Psoas muscle (tissue), 8 donors: Measurements from ENCODE around the gene CRACDL. TPM values are rescaled to one million over a fixed set of nuclear protein-coding genes. Genes with fewer than 3 reads are reported as not detected.

Experiments
- ATAC-seq, 4 donors: fragments of 200-7000 bp; cut with Tn5 transposase; one replicate each; pipeline ENCODE4 v1.9.1; 2020; ENCODE audit warnings: moderate library complexity in 3 of 4, mild to moderate bottlenecking in 2 of 4
- DNase-seq, 2 donors: peaks; one replicate each; pipeline ENCODE4 v3.0.0-alpha.2; 2020
- H3K27ac ChIP-seq: fragments of 200-600 bp; one replicate; pipeline ENCODE4 v1.8.0; 2022
- H3K27me3 ChIP-seq, 3 donors: fragments of 200-600 bp in 1 of 3; one replicate each; pipeline versions ENCODE4 v1.6.1 to v1.8.0; 2013 to 2022; ENCODE audit warnings: low read length in 2 of 3, mild to moderate bottlenecking in 2 of 3, moderate library complexity in 1 of 3; ENCODE audit not compliant: insufficient read depth in 3 of 3
- H3K36me3 ChIP-seq, 2 donors: fragments of 200-600 bp in 1 of 2; one replicate each; pipeline versions ENCODE4 v1.6.1 to v1.8.0; 2013 to 2022; ENCODE audit warnings: low read depth in 1 of 2, mild to moderate bottlenecking in 1 of 2, moderate library complexity in 1 of 2; ENCODE audit not compliant: insufficient read depth in 1 of 2
- H3K4me1 ChIP-seq: fragments of 200-600 bp; one replicate; pipeline ENCODE4 v1.8.0; 2022
- H3K4me3 ChIP-seq: fragments of 200-600 bp; one replicate; pipeline ENCODE4 v1.8.0; 2022; ENCODE audit warnings: mild to moderate bottlenecking
- H3K9me3 ChIP-seq: fragments of 200-600 bp; one replicate; pipeline ENCODE4 v1.8.0; 2022
- WGBS, 3 donors: extraction: QIAGEN DNeasy Blood & Tissue Kit; methylation state at CpG; one replicate each; pipeline versions ENCODE4 v1.1.6 to v1.1.7; 2013; 5-methylcytosine and 5-hydroxymethylcytosine counted together
- intact Hi-C, 2 donors: fragments of 100-400 bp; cut with DNase I; formaldehyde crosslinking; loops; one replicate each; pipeline versions ENCODE4 v1.11.0 to v1.14.2; 2022
- polyA plus RNA-seq, 3 donors: library from polyadenylated mRNA; stranded (reverse); fragments of 200-250 nt; gene quantifications; one replicate each; pipeline ENCODE4 v1.2.3, GENCODE V29; 2013
- total RNA-seq, 4 donors: library from RNA; stranded (reverse); fragmentation: NEBNext Ultra II Directional in 2 of 4; extraction: Animal tissue kit (Norgen Biotek cat#: 25700) in 2 of 4; gene quantifications; one replicate each; pipeline versions ENCODE4 v1.2.1 to v1.2.4, GENCODE V29; 2021 to 2023
- TF ChIP-seq, protein P1 (sequence below): fragments of 200-600 bp; IDR thresholded peaks from one replicate; pipeline ENCODE4 v1.8.0; 2022; ENCODE audit warnings: antibody characterized with exemption
- donor health status: healthy with polysubstance abuse.
- donor health status: DM: no; HTN: no; CAD: no; lungs with moderate emphysema.
- donor health status: Bipolar disorder and iron deficiency.
- donor health status: healthy.
- donor health status: DM: yes; HTN: yes; CAD: no.
- donor health status: DM: no; HTN: no; CAD: no.
- donor health status: DM: no; HTN: no; CAD: no.
- donor health status: DM: yes; HTN: yes; CAD: no.

CRACDL gene
- total and polyA plus RNA-seq, 7 donors: 0.97 to 3.1 (median 2.3) TPM

- TF ChIP-seq, protein P1, sequence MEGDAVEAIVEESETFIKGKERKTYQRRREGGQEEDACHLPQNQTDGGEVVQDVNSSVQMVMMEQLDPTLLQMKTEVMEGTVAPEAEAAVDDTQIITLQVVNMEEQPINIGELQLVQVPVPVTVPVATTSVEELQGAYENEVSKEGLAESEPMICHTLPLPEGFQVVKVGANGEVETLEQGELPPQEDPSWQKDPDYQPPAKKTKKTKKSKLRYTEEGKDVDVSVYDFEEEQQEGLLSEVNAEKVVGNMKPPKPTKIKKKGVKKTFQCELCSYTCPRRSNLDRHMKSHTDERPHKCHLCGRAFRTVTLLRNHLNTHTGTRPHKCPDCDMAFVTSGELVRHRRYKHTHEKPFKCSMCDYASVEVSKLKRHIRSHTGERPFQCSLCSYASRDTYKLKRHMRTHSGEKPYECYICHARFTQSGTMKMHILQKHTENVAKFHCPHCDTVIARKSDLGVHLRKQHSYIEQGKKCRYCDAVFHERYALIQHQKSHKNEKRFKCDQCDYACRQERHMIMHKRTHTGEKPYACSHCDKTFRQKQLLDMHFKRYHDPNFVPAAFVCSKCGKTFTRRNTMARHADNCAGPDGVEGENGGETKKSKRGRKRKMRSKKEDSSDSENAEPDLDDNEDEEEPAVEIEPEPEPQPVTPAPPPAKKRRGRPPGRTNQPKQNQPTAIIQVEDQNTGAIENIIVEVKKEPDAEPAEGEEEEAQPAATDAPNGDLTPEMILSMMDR: no peak
- no peaks in the 10 kb centered on the region for H3K36me3 ChIP-seq
- H3K27me3 ChIP-seq: no peaks in the 10 kb centered on the region
- no peak overlapping the region for H3K27ac ChIP-seq
- intact Hi-C loops: no loop called here
- H3K4me3 ChIP-seq: no peak overlapping the region
- H3K9me3 ChIP-seq: no peaks in the 10 kb centered on the region
- peaks cover 20% of the 10 kb centered on the region for H3K4me1 ChIP-seq
- peak; percentile 37 to 69 for DNase-seq
- WGBS, 3 donors: 8 to 10% (median 9%) methylated on average over 19 of the region's 19 CpGs
- peak; percentile 75 to 83 (median 78) for ATAC-seq
These were observed 26.5 kb downstream of the CRACDL start for GRCh38 chr2:98909317-98910211.

GRCh38 chr2:98908931-98909316 lies 27.1 kb downstream of the CRACDL start:
- Histone ChIP-seq H3K27ac (no peak overlapping the region), H3K36me3 (no peaks in the 10 kb centered on the region), H3K27me3 (no peaks in the 10 kb centered on the region), H3K4me1 (peaks cover 20% of the 10 kb centered on the region), H3K4me3 (no peak overlapping the region), H3K9me3 (no peaks in the 10 kb centered on the region)
- TF ChIP-seq, protein P1: no peak
- ATAC-seq: no peak
- intact Hi-C loops: no loop called here
- WGBS, 3 donors: 49 to 62% (median 57%) methylated on average over 4 of the region's 4 CpGs
- DNase-seq: no peak

- 44 to 63% (median 53%) methylated on average over 11 of the region's 11 CpGs for WGBS, 3 donors
- TF ChIP-seq, protein P1: no peak
- ATAC-seq: peak; percentile 59 to 87 (median 66)
- no peak for DNase-seq
- Histone ChIP-seq H3K9me3 (no peaks in the 10 kb centered on the region), H3K4me3 (no peak overlapping the region), H3K4me1 (peaks cover 20% of the 10 kb centered on the region), H3K27me3 (no peaks in the 10 kb centered on the region), H3K36me3 (no peaks in the 10 kb centered on the region), H3K27ac (peak overlapping the region; percentile 48)
- intact Hi-C loops: no loop called here
These were observed 27.8 kb downstream of the CRACDL start for GRCh38 chr2:98907966-98908905.

DNA sequence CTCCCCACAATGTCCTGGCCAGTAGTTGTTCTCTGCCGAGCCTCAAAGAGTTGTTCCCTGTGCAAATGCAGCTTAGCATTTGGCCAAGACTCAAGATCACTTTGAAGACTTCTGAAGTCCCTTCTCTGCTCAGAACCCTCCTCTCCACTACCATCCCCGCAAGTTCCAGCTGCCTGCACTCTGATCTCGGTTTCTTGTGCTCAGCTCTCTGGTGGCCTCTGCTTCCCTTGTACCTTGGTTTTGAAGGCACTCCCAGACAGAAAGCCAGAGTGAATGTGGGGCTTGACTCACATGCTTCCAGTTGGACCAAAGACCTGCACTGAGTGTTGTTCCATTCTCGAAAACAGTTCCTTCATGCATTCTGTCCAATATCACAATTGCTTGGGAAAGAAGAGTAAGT lies 28.6 kb downstream of the CRACDL start:
- H3K9me3 ChIP-seq: no peaks in the 10 kb centered on the region
- no peaks in the 10 kb centered on the region for H3K27me3 ChIP-seq
- TF ChIP-seq, protein P1: no peak
- intact Hi-C loops: no loop called here
- ATAC-seq: no peak
- H3K4me3 ChIP-seq: no peak overlapping the region
- no peaks in the 10 kb centered on the region for H3K36me3 ChIP-seq
- no peak for DNase-seq
- H3K27ac ChIP-seq: no peak overlapping the region
- peaks cover 20% of the 10 kb centered on the region for H3K4me1 ChIP-seq
- 84 to 89% (median 88%) methylated on average over 4 of the region's 4 CpGs for WGBS, 3 donors
